Hepatocyte (in vitro differentiated cells): ENCODE results near the gene TMEM117. TPM values are rescaled to one million over a fixed set of nuclear protein-coding genes. Genes with fewer than 3 reads are reported as not detected.
A peak's percentile ranks its signal among the peaks of the same experiment; 100 is the strongest.

Experiments used
- DNase-seq: peaks from one replicate; pipeline ENCODE4 v3.0.0-alpha.2; 2016; ENCODE audit warnings: low spot score
- H2AFZ ChIP-seq: fragments of 200-600 bp; sonication (generic); 2 replicates; pipeline ENCODE4 v1.6.0; 2016; ENCODE audit warnings: antibody characterized with exemption, mild to moderate bottlenecking
- H3K27ac ChIP-seq: fragments of 200-600 bp; sonication (generic); 2 replicates; pipeline ENCODE4 v1.5.1; 2016; ENCODE audit warnings: mild to moderate bottlenecking
- H3K27me3 ChIP-seq: fragments of 200-600 bp; sonication (generic); 2 replicates; pipeline ENCODE4 v1.6.1; 2016
- H3K36me3 ChIP-seq: fragments of 200-600 bp; sonication (generic); replicated peaks from 2 replicates; pipeline ENCODE4 v1.5.1; 2016; ENCODE audit warnings: low read depth; ENCODE audit not compliant: insufficient read depth
- H3K4me1 ChIP-seq: fragments of 200-600 bp; sonication (generic); 2 replicates; pipeline ENCODE4 v1.5.1; 2016; ENCODE audit warnings: mild to moderate bottlenecking, moderate library complexity; ENCODE audit not compliant: insufficient read depth
- H3K4me2 ChIP-seq: fragments of 200-600 bp; sonication (generic); 2 replicates; pipeline ENCODE4 v1.6.0; 2016
- H3K4me3 ChIP-seq: fragments of 200-600 bp; sonication (generic); 2 replicates; pipeline ENCODE4 v1.5.1; 2016; ENCODE audit warnings: mild to moderate bottlenecking
- H3K79me2 ChIP-seq: fragments of 200-600 bp; sonication (generic); 2 replicates; pipeline ENCODE4 v1.6.0; 2017; ENCODE audit warnings: mild to moderate bottlenecking
- H3K9me2 ChIP-seq: fragments of 200-600 bp; sonication (generic); replicated peaks from 2 replicates; pipeline ENCODE4 v1.6.0; 2017; ENCODE audit warnings: mild to moderate bottlenecking; ENCODE audit not compliant: insufficient read depth
- H3K9me3 ChIP-seq: fragments of 200-600 bp; sonication (generic); 2 replicates; pipeline ENCODE4 v1.5.1; 2016; ENCODE audit warnings: low read depth, mild to moderate bottlenecking
- H4K20me1 ChIP-seq: fragments of 200-600 bp; sonication (generic); 2 replicates; pipeline ENCODE4 v1.6.0; 2016; ENCODE audit warnings: mild to moderate bottlenecking; ENCODE audit not compliant: insufficient read depth, poor library complexity, severe bottlenecking
- CTCF ChIP-seq: fragments of 200-600 bp; sonication (generic); IDR thresholded peaks from 2 replicates; pipeline ENCODE4 v1.5.1; 2016; ENCODE audit warnings: antibody characterized with exemption, mild to moderate bottlenecking; ENCODE audit not compliant: poor library complexity
- EZH2 ChIP-seq: fragments of 200-600 bp; sonication (generic); IDR thresholded peaks from 2 replicates; pipeline ENCODE4 v1.6.1; 2016; ENCODE audit warnings: antibody characterized with exemption, mild to moderate bottlenecking, borderline replicate concordance
- EZH2phosphoT487 ChIP-seq: fragments of 200-600 bp; sonication (generic); IDR thresholded peaks from one replicate; pipeline ENCODE4 v1.6.1; 2018; ENCODE audit warnings: antibody characterized with exemption, mild to moderate bottlenecking, low read depth, moderate library complexity; ENCODE audit not compliant: unreplicated experiment, severe bottlenecking
- WGBS: methylation state at CpG from one replicate; pipeline ENCODE4 v1.1.6; 2016; ENCODE audit warnings: low lambda C conversion rate; ENCODE audit errors: missing lambda C conversion rate; 5-methylcytosine and 5-hydroxymethylcytosine counted together
- polyA plus RNA-seq: library from polyadenylated mRNA; unstranded; fragments of >200 nt; fragmentation: Nextera tagmentation; extraction: Ambion mirVana; gene quantifications from 2 replicates; pipeline ENCODE4 v1.2.1, GENCODE V29; 2016
- total RNA-seq: library from RNA; depleted of rRNA; stranded (reverse); fragments of >200 nt; gene quantifications from 2 replicates; pipeline ENCODE4 v1.2.3, GENCODE V29; 2014

Gene TMEM117
- total and polyA plus RNA-seq, 2 experiments from 2014 or later, result 12.4 to 47.1 TPM

- no peak overlapping the region for H2AFZ ChIP-seq
- H3K4me1 ChIP-seq, result no peaks in the 10 kb centered on the region
- H3K4me2 ChIP-seq, result no peak overlapping the region
- H3K27me3 ChIP-seq, result no peaks in the 10 kb centered on the region
- no peaks in the 10 kb centered on the region for H4K20me1 ChIP-seq
- no peak overlapping the region for H3K27ac ChIP-seq
- WGBS, result 48% methylated on average over 2 of the region's 2 CpGs
- no peaks in the 10 kb centered on the region for H3K79me2 ChIP-seq
- H3K9me3 ChIP-seq, result no peaks in the 10 kb centered on the region
- peak; percentile 67 for TF ChIP-seq CTCF
- TF ChIP-seq EZH2phosphoT487, result no peak
- H3K36me3 ChIP-seq, result no peaks in the 10 kb centered on the region
- no peak overlapping the region for H3K4me3 ChIP-seq
- no peaks in the 10 kb centered on the region for H3K9me2 ChIP-seq
- DNase-seq, result peak; percentile 49
Measured at GRCh38 chr12:43957732-43958372, 122.0 kb downstream of the TMEM117 start.

- Histone ChIP-seq H3K4me3 (no peak overlapping the region), H3K27me3 (no peaks in the 10 kb centered on the region), H3K36me3 (no peaks in the 10 kb centered on the region), H3K4me1 (no peaks in the 10 kb centered on the region), H4K20me1 (no peaks in the 10 kb centered on the region), H3K9me2 (no peaks in the 10 kb centered on the region), H2AFZ (no peak overlapping the region), H3K27ac (no peak overlapping the region), H3K9me3 (no peaks in the 10 kb centered on the region), H3K4me2 (no peak overlapping the region), H3K79me2 (no peaks in the 10 kb centered on the region)
- TF ChIP-seq EZH2phosphoT487, result no peak
- 68% methylated on average over 2 of the region's 2 CpGs for WGBS
- DNase-seq, result no peak
Measured at GRCh38 chr12:43964033-43964432, 128.2 kb downstream of the TMEM117 start.

GRCh38 chr12:43964961-43965360 is 129.1 kb downstream of the TMEM117 start:
- no peak overlapping the region for H3K27ac ChIP-seq
- H3K4me1 ChIP-seq, result no peaks in the 10 kb centered on the region
- TF ChIP-seq CTCF (no peak), EZH2 (no peak), EZH2phosphoT487 (no peak)
- H3K9me3 ChIP-seq, result no peaks in the 10 kb centered on the region
- H3K4me2 ChIP-seq, result no peak overlapping the region
- H3K36me3 ChIP-seq, result no peaks in the 10 kb centered on the region
- WGBS, result 81% methylated on average over 3 of the region's 3 CpGs
- H3K27me3 ChIP-seq, result no peaks in the 10 kb centered on the region
- H3K4me3 ChIP-seq, result no peak overlapping the region
- DNase-seq, result no peak
- no peak overlapping the region for H2AFZ ChIP-seq
- H3K79me2 ChIP-seq, result no peaks in the 10 kb centered on the region
- H3K9me2 ChIP-seq, result no peaks in the 10 kb centered on the region
- H4K20me1 ChIP-seq, result no peaks in the 10 kb centered on the region

GRCh38 chr12:43965899-43966298 is 130.0 kb downstream of the TMEM117 start:
- Histone ChIP-seq H4K20me1 (no peaks in the 10 kb centered on the region), H3K36me3 (no peaks in the 10 kb centered on the region), H3K9me3 (no peaks in the 10 kb centered on the region), H3K27me3 (no peaks in the 10 kb centered on the region), H3K4me3 (no peak overlapping the region), H3K4me2 (no peak overlapping the region), H3K4me1 (no peaks in the 10 kb centered on the region), H2AFZ (no peak overlapping the region), H3K9me2 (no peaks in the 10 kb centered on the region), H3K79me2 (no peaks in the 10 kb centered on the region), H3K27ac (no peak overlapping the region)
- DNase-seq, result no peak
- WGBS, result 87% methylated on average over 3 of the region's 3 CpGs
- TF ChIP-seq EZH2phosphoT487 (no peak), EZH2 (no peak), CTCF (no peak)
